OCI-LY7 (cell line): ENCODE data around the gene PSMD13. TPM values are rescaled to one million over a fixed set of nuclear protein-coding genes. Genes with fewer than 3 reads are reported as not detected.

ENCODE experiments used
- BruUV-seq: library from RNA; stranded (reverse); fragments of 400-500 nt; replicated peaks from 2 replicates; lab custom pipeline; 2021; lab: Mats Ljungman, UMichigan
- CTCF ChIA-PET: fragments of 300-600 bp; sonication (Branson Sonifier 250); formaldehyde crosslinking; loops from one replicate; lab custom pipeline; 2022; ENCODE audit warnings: antibody characterized with exemption; ENCODE audit not compliant: unreplicated experiment; lab: Charles Lee
- POLR2A ChIA-PET: fragments of 300-600 bp; sonication (Branson Sonifier 250); formaldehyde crosslinking; loops from one replicate; lab custom pipeline; 2022; ENCODE audit warnings: antibody characterized with exemption; lab: Charles Lee
- DNase-seq: peaks from one replicate; pipeline ENCODE4 v3.0.0-alpha.2; 2015; ENCODE audit warnings: low spot score
- H2AFZ ChIP-seq: fragments of 200-600 bp; sonication (generic), shearing (Covaris generic); 2 replicates; pipeline ENCODE4 v1.6.1; 2014; ENCODE audit warnings: mild to moderate bottlenecking, antibody characterized with exemption, low read length, moderate library complexity
- H3K27ac ChIP-seq: fragments of 200-600 bp; sonication (generic); 2 replicates; pipeline ENCODE4 v1.5.1; 2014; ENCODE audit warnings: mixed run types, low read depth, mild to moderate bottlenecking, moderate library complexity, low read length, inconsistent platforms; ENCODE audit not compliant: poor library complexity, severe bottlenecking
- H3K36me3 ChIP-seq: fragments of 200-600 bp; sonication (generic); 2 replicates; pipeline ENCODE4 v1.6.1; 2014; ENCODE audit warnings: mild to moderate bottlenecking, antibody characterized with exemption, low read length, moderate library complexity, mixed read lengths; ENCODE audit not compliant: insufficient read depth
- H3K4me1 ChIP-seq: fragments of 200-600 bp; sonication (generic); 2 replicates; pipeline ENCODE4 v1.5.1; 2014; ENCODE audit warnings: mild to moderate bottlenecking, low read length; ENCODE audit not compliant: insufficient read depth, poor library complexity, severe bottlenecking
- H3K4me2 ChIP-seq: fragments of 200-600 bp; sonication (generic); 2 replicates; pipeline ENCODE4 v1.6.1; 2014; ENCODE audit warnings: mild to moderate bottlenecking, low read length
- H3K4me3 ChIP-seq: fragments of 200-600 bp; sonication (generic); 2 replicates; pipeline ENCODE4 v1.5.1; 2014; ENCODE audit warnings: mild to moderate bottlenecking, low read depth, low read length; ENCODE audit not compliant: poor library complexity, severe bottlenecking
- H3K79me2 ChIP-seq: fragments of 200-600 bp; sonication (generic); 2 replicates; pipeline ENCODE4 v1.6.1; 2016; ENCODE audit warnings: low read depth, mild to moderate bottlenecking, low read length, moderate library complexity, mixed read lengths; ENCODE audit not compliant: insufficient read depth
- H3K9me2 ChIP-seq: fragments of 200-600 bp; sonication (generic); 2 replicates; pipeline ENCODE4 v1.6.1; 2016; ENCODE audit warnings: mild to moderate bottlenecking, low read length, mixed read lengths; ENCODE audit not compliant: insufficient read depth
- H3K9me3 ChIP-seq: fragments of 200-600 bp; sonication (generic); 2 replicates; pipeline ENCODE4 v1.6.1; 2014; ENCODE audit warnings: mild to moderate bottlenecking, mixed run types, low read length, mixed read lengths
- H4K20me1 ChIP-seq: fragments of 200-600 bp; sonication (generic); 2 replicates; pipeline ENCODE4 v1.6.1; 2014; ENCODE audit warnings: mild to moderate bottlenecking, antibody characterized with exemption, low read length, moderate library complexity, mixed read lengths; ENCODE audit not compliant: insufficient read depth
- EZH2phosphoT487 ChIP-seq: fragments of 200-600 bp; sonication (generic); IDR thresholded peaks from 2 replicates; pipeline ENCODE4 v1.6.1; 2018; ENCODE audit warnings: low read depth, borderline replicate concordance, mild to moderate bottlenecking, mixed run types, antibody characterized with exemption, low read length, moderate library complexity, mixed read lengths
- intact Hi-C: fragments of 100-400 bp; cut with micrococcal nuclease; formaldehyde crosslinking; loops from one replicate; pipeline ENCODE4 v1.10.0; 2022; ENCODE audit not compliant: unreplicated experiment
- total RNA-seq, 2 experiments: library from RNA; depleted of rRNA in 1 of 2; stranded (reverse); fragments of >200 nt in 1 of 2; shearing (Covaris generic) in 1 of 2; gene quantifications; 2 replicates each; pipeline ENCODE4 v1.2.3, GENCODE V29; 2014 to 2022
- TF ChIP-seq, protein P1 (sequence below): fragments of 200-600 bp; sonication (generic); conservative IDR thresholded peaks from 2 replicates; pipeline ENCODE4 v1.5.1; 2014; ENCODE audit warnings: mild to moderate bottlenecking, antibody characterized with exemption, low read length, moderate library complexity, mixed read lengths

PSMD13 gene
- total RNA-seq, 2 experiments from 2014 or later, result 146 to 154 TPM

DNA sequence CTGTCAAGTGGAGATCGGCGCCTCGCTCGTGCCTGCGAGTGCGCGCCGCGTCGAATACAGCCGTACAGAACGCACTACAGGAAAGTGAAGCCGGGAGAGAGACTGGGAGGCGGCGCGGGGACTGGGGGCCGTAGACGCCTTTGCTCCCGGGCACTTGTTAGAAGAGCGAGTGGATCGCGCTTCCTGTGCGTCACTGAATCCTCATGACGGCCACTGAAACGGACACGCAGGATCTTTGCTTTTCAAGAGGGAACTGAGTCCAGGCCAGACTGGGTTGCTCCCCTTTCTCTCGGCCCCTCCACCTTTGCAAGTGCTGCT, 29.0 kb upstream of the PSMD13 start:
- BruUV-seq, result TSS peak; percentile 88
- intact Hi-C loops, result loop anchor here (1.0 to 5.0 kb wide), 5 partner anchors 28 to 299 kb away; partner anchors contain the start of genes PSMD13, PTDSS2, RNH1 and SIRT3
- TF ChIP-seq EZH2phosphoT487, result no peak
- TF ChIP-seq, protein P1, sequence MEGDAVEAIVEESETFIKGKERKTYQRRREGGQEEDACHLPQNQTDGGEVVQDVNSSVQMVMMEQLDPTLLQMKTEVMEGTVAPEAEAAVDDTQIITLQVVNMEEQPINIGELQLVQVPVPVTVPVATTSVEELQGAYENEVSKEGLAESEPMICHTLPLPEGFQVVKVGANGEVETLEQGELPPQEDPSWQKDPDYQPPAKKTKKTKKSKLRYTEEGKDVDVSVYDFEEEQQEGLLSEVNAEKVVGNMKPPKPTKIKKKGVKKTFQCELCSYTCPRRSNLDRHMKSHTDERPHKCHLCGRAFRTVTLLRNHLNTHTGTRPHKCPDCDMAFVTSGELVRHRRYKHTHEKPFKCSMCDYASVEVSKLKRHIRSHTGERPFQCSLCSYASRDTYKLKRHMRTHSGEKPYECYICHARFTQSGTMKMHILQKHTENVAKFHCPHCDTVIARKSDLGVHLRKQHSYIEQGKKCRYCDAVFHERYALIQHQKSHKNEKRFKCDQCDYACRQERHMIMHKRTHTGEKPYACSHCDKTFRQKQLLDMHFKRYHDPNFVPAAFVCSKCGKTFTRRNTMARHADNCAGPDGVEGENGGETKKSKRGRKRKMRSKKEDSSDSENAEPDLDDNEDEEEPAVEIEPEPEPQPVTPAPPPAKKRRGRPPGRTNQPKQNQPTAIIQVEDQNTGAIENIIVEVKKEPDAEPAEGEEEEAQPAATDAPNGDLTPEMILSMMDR, result no peak
- Histone ChIP-seq H2AFZ (peak overlapping the region; percentile 5; the same call in 1 of the 2 replicates), H3K27ac (peak overlapping the region; percentile 97), H3K4me3 (peak overlapping the region; percentile 98), H3K9me3 (no peaks in the 10 kb centered on the region), H3K9me2 (no peaks in the 10 kb centered on the region), H3K4me2 (peak overlapping the region; percentile 90), H3K79me2 (peaks cover 36% of the 10 kb centered on the region), H3K36me3 (peaks cover 61% of the 10 kb centered on the region), H4K20me1 (no peaks in the 10 kb centered on the region), H3K4me1 (peaks cover 26% of the 10 kb centered on the region)
- ChIA-PET CTCF (no interaction called here), POLR2A (interaction anchor here (0.8 to 1.8 kb wide), 6 partner anchors 9 to 241 kb away, joined by 3 to 8 read pairs (median 6); partner anchors contain the start of genes PTDSS2 and SIRT3)
- peak; percentile 58 for DNase-seq

- H3K36me3 ChIP-seq, result peaks cover 63% of the 10 kb centered on the region
- peaks cover 26% of the 10 kb centered on the region for H3K4me1 ChIP-seq
- peak overlapping the region; percentile 97 for H3K27ac ChIP-seq
- POLR2A ChIA-PET, result interaction anchor here (0.6 to 1.8 kb wide), 6 partner anchors 22 to 334 kb away, joined by 3 to 8 read pairs (median 4); partner anchors contain the start of genes PTDSS2 and SIRT3
- H3K79me2 ChIP-seq, result peaks cover 36% of the 10 kb centered on the region
- no peaks in the 10 kb centered on the region for H4K20me1 ChIP-seq
- peak overlapping the region; percentile 98 for H3K4me3 ChIP-seq
- no peaks in the 10 kb centered on the region for H3K9me2 ChIP-seq
- peak; percentile 89 for DNase-seq
- CTCF ChIA-PET, result no interaction called here
- TF ChIP-seq, protein P1, result no peak
- TF ChIP-seq EZH2phosphoT487, result no peak
- intact Hi-C loops, result loop anchor here (5.0 kb wide), 3 partner anchors 149 to 299 kb away; partner anchors contain the start of genes PTDSS2 and RNH1
- BruUV-seq, result no TSS peak
- H3K9me3 ChIP-seq, result no peaks in the 10 kb centered on the region
- H3K4me2 ChIP-seq, result peak overlapping the region; percentile 90
- peak overlapping the region; percentile 41; the same call in 1 of the 2 replicates for H2AFZ ChIP-seq
These were observed 28.4 kb upstream of the PSMD13 start for GRCh38 chr11:208181-208916.
